A549 (cell line): Measurements from ENCODE around the gene CYP24A1. TPM values are rescaled to one million over a fixed set of nuclear protein-coding genes. Genes with fewer than 3 reads are reported as not detected.

Experiments used
- ATAC-seq, 2 experiments: fragments of 200-7000 bp in 1 of 2; fragments of >200 bp in 1 of 2; cut with Nextera tagmentation in 1 of 2; cut with Tn5 transposase in 1 of 2; 3 replicates each; pipeline versions ENCODE4 v1.8.0 to v1.9.1; 2018 to 2020; ENCODE audit warnings: mild to moderate bottlenecking in 1 of 2, moderate library complexity in 1 of 2
- CTCF ChIA-PET: fragments of 300-600 bp; sonication (Branson Sonifier 250); formaldehyde crosslinking; extraction: SDS; loops from one replicate; lab custom pipeline; 2021; ENCODE audit warnings: antibody characterized with exemption, inconsistent platforms; lab: Yijun Ruan, JAX
- POLR2A ChIA-PET: fragments of 350-600 bp; formaldehyde crosslinking; extraction: SDS; loops from one replicate; lab custom pipeline; 2021; ENCODE audit warnings: antibody characterized with exemption, inconsistent platforms; lab: Yijun Ruan, JAX
- DNase-seq, 2 experiments: peaks; one replicate each; pipeline versions ENCODE4 v3.0.0 to v3.0.0-alpha.2; 2011 to 2016; ENCODE audit warnings: low read depth in 1 of 2, low spot score in 1 of 2
- FAIRE-seq: peaks from 2 replicates; lab custom pipeline; 2011; peaks lifted over from hg19 to GRCh38; lab: Jason Lieb, UNC
- H3K27ac ChIP-seq, 2 experiments: fragments of >200 bp; sonication (Bioruptor Twin); formaldehyde crosslinking; 3 replicates each; pipeline ENCODE4 v1.5.1; 2016 to 2017
- H3K4me1 ChIP-seq: fragments of >200 bp; sonication (Bioruptor Twin); formaldehyde crosslinking; 3 replicates; pipeline ENCODE4 v1.6.1; 2016
- H3K4me2 ChIP-seq: fragments of >200 bp; sonication (Bioruptor Twin); formaldehyde crosslinking; 3 replicates; pipeline ENCODE4 v1.6.1; 2016
- H3K4me3 ChIP-seq: fragments of >200 bp; sonication (Bioruptor Twin); formaldehyde crosslinking; 3 replicates; pipeline ENCODE4 v1.5.1; 2016
- H3K9me3 ChIP-seq: fragments of >200 bp; sonication (Bioruptor Twin); formaldehyde crosslinking; 3 replicates; pipeline ENCODE4 v1.6.1; 2016
- CBX2 ChIP-seq: fragments of 200-600 bp; sonication (generic); IDR thresholded peaks from 2 replicates; pipeline ENCODE4 v1.6.1; 2016; ENCODE audit warnings: low read depth, mild to moderate bottlenecking, borderline replicate concordance
- CBX8 ChIP-seq: fragments of 200-600 bp; sonication (generic); IDR thresholded peaks from 2 replicates; pipeline ENCODE4 v1.6.1; 2016
- CHD2 ChIP-seq: fragments of 150-350 bp; IDR thresholded peaks from 2 replicates; pipeline ENCODE4 v1.6.1; 2014; ENCODE audit warnings: low read length; ENCODE audit not compliant: partially characterized antibody
- CHD4 ChIP-seq: fragments of 200-600 bp; sonication (generic); IDR thresholded peaks from 2 replicates; pipeline ENCODE4 v1.6.1; 2016; ENCODE audit warnings: antibody characterized with exemption, mild to moderate bottlenecking, borderline replicate concordance
- EHMT2 ChIP-seq: fragments of 200-600 bp; sonication (generic); IDR thresholded peaks from 2 replicates; pipeline ENCODE4 v1.6.1; 2016; ENCODE audit warnings: antibody characterized with exemption, low read depth, mild to moderate bottlenecking, moderate library complexity
- EP300 ChIP-seq, 2 experiments: fragments of >200 bp; sonication (Bioruptor Twin); formaldehyde crosslinking; IDR thresholded peaks; 2 replicates in 1 of 2; 3 replicates in 1 of 2; pipeline ENCODE4 v1.6.1; 2016 to 2017
- HDAC2 ChIP-seq: fragments of 200-600 bp; sonication (generic); IDR thresholded peaks from 2 replicates; pipeline ENCODE4 v1.6.1; 2016
- HEYL ChIP-seq: fragments of 250-450 bp; sonication (Bioruptor Pico); IDR thresholded peaks from 2 replicates; pipeline ENCODE4 v1.8.0; 2021; ENCODE audit warnings: mild to moderate bottlenecking, moderate library complexity
- HOXB13 ChIP-seq: fragments of 250-450 bp; sonication (Bioruptor Pico); IDR thresholded peaks from 2 replicates; pipeline ENCODE4 v1.5.0; 2020; ENCODE audit warnings: low read depth, mild to moderate bottlenecking, moderate library complexity
- HOXB5 ChIP-seq: fragments of 250-450 bp; sonication (Bioruptor Pico); IDR thresholded peaks from 2 replicates; pipeline ENCODE4 v1.5.0; 2020; ENCODE audit warnings: mild to moderate bottlenecking, moderate library complexity
- JUN ChIP-seq, 2 experiments: fragments of >200 bp; sonication (Bioruptor Twin); formaldehyde crosslinking; IDR thresholded peaks; 2 replicates in 1 of 2; 3 replicates in 1 of 2; pipeline ENCODE4 v1.6.1; 2016 to 2017
- MAX ChIP-seq: IDR thresholded peaks from 2 replicates; pipeline ENCODE4 v1.6.1; 2012
- MAZ ChIP-seq: fragments of 150-350 bp; IDR thresholded peaks from 2 replicates; pipeline ENCODE4 v1.6.1; 2014; ENCODE audit warnings: antibody characterized with exemption, low read depth, low read length, borderline replicate concordance
- NR3C1 ChIP-seq: fragments of >200 bp; sonication (Bioruptor Twin); formaldehyde crosslinking; IDR thresholded peaks from 3 replicates; pipeline ENCODE4 v1.6.1; 2017
- PBX3 ChIP-seq: IDR thresholded peaks from 2 replicates; pipeline ENCODE4 v1.6.1; 2012
- PHF8 ChIP-seq: fragments of 200-600 bp; sonication (generic); IDR thresholded peaks from 2 replicates; pipeline ENCODE4 v1.6.1; 2016; ENCODE audit warnings: low read depth, mild to moderate bottlenecking, antibody characterized with exemption, moderate library complexity, borderline replicate concordance
- POLR2AphosphoS2 ChIP-seq: conservative IDR thresholded peaks from 2 replicates; pipeline ENCODE4 v1.6.1; 2012; ENCODE audit warnings: low read length, improper control_type of control experiment, inconsistent platforms
- USF2 ChIP-seq: fragments of 450-650 bp; IDR thresholded peaks from 2 replicates; pipeline ENCODE4 v1.6.1; 2014; ENCODE audit warnings: antibody characterized with exemption
- ZC3H11A ChIP-seq: fragments of 450-650 bp; IDR thresholded peaks from 2 replicates; pipeline ENCODE4 v1.6.1; 2014; ENCODE audit warnings: antibody characterized with exemption, mild to moderate bottlenecking
- WGBS: methylation state at CpG from one replicate; pipeline ENCODE4 v1.1.6; 2017; ENCODE audit errors: missing lambda C conversion rate; 5-methylcytosine and 5-hydroxymethylcytosine counted together
- polyA plus RNA-seq, 4 experiments: library from polyadenylated mRNA; depleted of rRNA in 3 of 4; stranded (reverse); fragments of >200 nt; fragmentation: RNase III in 1 of 4; extraction: RNeasy Plus Mini Kit Qiagen cat#74134 plus additional on column Dnase treatment in 1 of 4; gene quantifications; 2 replicates in 3 of 4; 3 replicates in 1 of 4; pipeline ENCODE4 v1.2.3, GENCODE V29; 2011 to 2017

Gene CYP24A1
- polyA plus RNA-seq, 2 of the 4 experiments (the other 2 are of a cell fraction), result 722 to 1,617 TPM

- DNase-seq (no peak), FAIRE-seq (no peak), ATAC-seq (no peak)
- POLR2A ChIA-PET, result no interaction called here
- Histone ChIP-seq H3K27ac (peak overlapping the region in 1 of 2 experiments; percentile 51; a peak in 4 of 6 replicates), H3K4me2 (no peak overlapping the region), H3K4me1 (peaks cover 43% of the 10 kb centered on the region), H3K4me3 (no peak overlapping the region), H3K9me3 (no peaks in the 10 kb centered on the region)
- CTCF ChIA-PET, result interaction anchor here (0.6 to 4.7 kb wide), 7 partner anchors 7 to 101 kb away, joined by 3 to 40 read pairs (median 6); partner anchors contain the start of gene PFDN4
- WGBS, result 92% methylated on average over 5 of the region's 5 CpGs
- TF ChIP-seq HDAC2, result no peak
- no peak for TF ChIP-seq EHMT2
- no peak for TF ChIP-seq CBX2
- no peak for TF ChIP-seq HOXB5 (CRISPR knock-in tag)
- no peak for TF ChIP-seq HEYL (CRISPR knock-in tag)
Observed at GRCh38 chr20:54193817-54194216, 20.0 kb upstream of the CYP24A1 start.

GRCh38 chr20:54190217-54190616 lies 16.4 kb upstream of the CYP24A1 start:
- 94% methylated on average over 2 of the region's 2 CpGs for WGBS
- H3K9me3 ChIP-seq, result no peaks in the 10 kb centered on the region
- TF ChIP-seq CHD4 (no peak), HOXB13 (CRISPR knock-in tag) (no peak), POLR2AphosphoS2 (no peak), MAZ (no peak), CHD2 (no peak)
- TF ChIP-seq, all 56 proteins: peak for 0
- FAIRE-seq (no peak), DNase-seq (no peak), ATAC-seq (no peak)
- H3K4me2 ChIP-seq, result no peak overlapping the region
- H3K27ac ChIP-seq, result peak overlapping the region in 1 of 2 experiments; percentile 27; a peak in 2 of 6 replicates
- ChIA-PET POLR2A (no interaction called here), CTCF (interaction anchor here (1.0 to 1.1 kb wide), 3 partner anchors 9 to 93 kb away, joined by 3 to 4 read pairs (median 3); partner anchors contain the start of gene PFDN4)
- no peak overlapping the region for H3K4me3 ChIP-seq
- H3K4me1 ChIP-seq, result peaks cover 16% of the 10 kb centered on the region

GRCh38 chr20:54189630-54190029 lies 15.8 kb upstream of the CYP24A1 start:
- ATAC-seq (no peak), DNase-seq (no peak), FAIRE-seq (no peak)
- peaks cover 10% of the 10 kb centered on the region for H3K4me1 ChIP-seq
- no peaks in the 10 kb centered on the region for H3K9me3 ChIP-seq
- no peak overlapping the region for H3K4me2 ChIP-seq
- ChIA-PET CTCF (interaction anchor here (1.0 kb wide), 2 partner anchors 10 to 92 kb away, joined by 3 read pairs; no protein-coding TSS in a partner anchor), POLR2A (no interaction called here)
- TF ChIP-seq CBX8 (no peak), NR3C1 (no peak), HOXB13 (CRISPR knock-in tag) (no peak), PHF8 (no peak), MAZ (no peak), EHMT2 (no peak), CHD2 (no peak), ZC3H11A (no peak), JUN (IDR thresholded peaks at IDR 0.05) (no peak), PBX3 (no peak)
- H3K4me3 ChIP-seq, result no peak overlapping the region
- peak overlapping the region in 1 of 2 experiments; percentile 17; a peak in 1 of 6 replicates for H3K27ac ChIP-seq
- 59% methylated on average over 2 of the region's 2 CpGs for WGBS

GRCh38 chr20:54188132-54188849 lies 14.5 kb upstream of the CYP24A1 start:
- 86% methylated on average over 11 of the region's 11 CpGs for WGBS

More at GRCh38 chr20:54188132-54188849, 14.5 kb upstream of the CYP24A1 start:
- H3K4me3 ChIP-seq, result no peak overlapping the region
- POLR2A ChIA-PET, result no interaction called here
- FAIRE-seq (peak; percentile 13), ATAC-seq (peak in 1 of 2 experiments; percentile 58; a peak in 2 of 6 replicates), DNase-seq (peak in 1 of 2 experiments; percentile 21)
- no peaks in the 10 kb centered on the region for H3K9me3 ChIP-seq
- H3K4me1 ChIP-seq, result peaks cover 11% of the 10 kb centered on the region; the same call in 2 of the 3 replicates
- H3K27ac ChIP-seq, result no peak overlapping the region
- CTCF ChIA-PET, result interaction anchor here (0.6 to 2.0 kb wide), 9 partner anchors 9 to 96 kb away, joined by 3 to 7 read pairs (median 3); no protein-coding TSS in a partner anchor
- TF ChIP-seq CBX2 (no peak), USF2 (0 out of 2 replicates have a peak, but pooled peaks have one; percentile 14), EP300 (IDR thresholded peaks at IDR 0.05) (no peak), JUN (IDR thresholded peaks at IDR 0.05) (no peak), MAX (no peak)
- TF ChIP-seq, all 56 proteins: peak for 1
- no peak overlapping the region for H3K4me2 ChIP-seq
